B cell (primary cell): ENCODE data around the gene KCNK7. TPM values are rescaled to one million over a fixed set of nuclear protein-coding genes. Genes with fewer than 3 reads are reported as not detected.

ENCODE experiments used
- ATAC-seq: fragments of 200-7000 bp; cut with Tn5 transposase; one replicate; pipeline ENCODE4 v1.10.0; 2021; ENCODE audit warnings: low read depth, mild to moderate bottlenecking, moderate number of reproducible peaks, moderate library complexity
- CTCF ChIA-PET: fragments of 350-600 bp; sonication (Branson Sonifier 250); formaldehyde crosslinking; loops from one replicate; lab custom pipeline; 2021; ENCODE audit warnings: antibody characterized with exemption, inconsistent platforms; lab: Charles Lee
- POLR2A ChIA-PET: fragments of 350-600 bp; sonication (Branson Sonifier 250); formaldehyde crosslinking; loops from one replicate; lab custom pipeline; 2021; ENCODE audit warnings: antibody characterized with exemption; lab: Charles Lee
- DNase-seq: peaks from one replicate; pipeline ENCODE4 v3.0.0; 2013
- H2AFZ ChIP-seq: 2 replicates; pipeline ENCODE4 v1.6.1; 2012; ENCODE audit warnings: mild to moderate bottlenecking, low read depth, low read length; ENCODE audit not compliant: insufficient read depth, poor library complexity, severe bottlenecking
- H3K27ac ChIP-seq, 2 donors: 1 replicate in 1 of 2; 2 replicates in 1 of 2; pipeline ENCODE4 v1.5.1; 2012 to 2013; ENCODE audit warnings: low read length in 2 of 2, mild to moderate bottlenecking in 2 of 2, moderate library complexity in 1 of 2
- H3K27me3 ChIP-seq, 4 experiments: fragments of 200-600 bp in 1 of 4; sonication (generic) in 1 of 4; replicated peaks in 1 of 4; 1 replicate in 2 of 4; 2 replicates in 2 of 4; pipeline versions ENCODE4 v1.6.1 to v1.7.0; 2013 to 2016; ENCODE audit warnings: low read length in 3 of 4, mild to moderate bottlenecking in 2 of 4, mixed read lengths in 1 of 4, moderate library complexity in 1 of 4; ENCODE audit not compliant: insufficient read depth in 4 of 4, control insufficient read depth in 3 of 4; ENCODE audit errors: control extremely low read depth in 1 of 4
- H3K36me3 ChIP-seq, 2 experiments: replicated peaks in 1 of 2; 1 replicate in 1 of 2; 2 replicates in 1 of 2; pipeline versions ENCODE4 v1.6.1 to v1.7.1; 2013; ENCODE audit warnings: low read length in 1 of 2; ENCODE audit not compliant: insufficient read depth in 2 of 2, control insufficient read depth in 1 of 2; ENCODE audit errors: control extremely low read depth in 1 of 2, extremely low read depth in 1 of 2
- H3K4me1 ChIP-seq, 2 donors: fragments of 200-600 bp in 1 of 2; sonication (generic) in 1 of 2; 1 replicate in 1 of 2; 2 replicates in 1 of 2; pipeline versions ENCODE4 v1.5.1 to v1.6.1; 2013 to 2017; ENCODE audit warnings: low read length in 2 of 2; ENCODE audit not compliant: control insufficient read depth in 2 of 2, insufficient read depth in 2 of 2
- H3K4me2 ChIP-seq: replicated peaks from 2 replicates; pipeline ENCODE3; 2012; ENCODE audit warnings: mild to moderate bottlenecking, low read depth, low read length; ENCODE audit not compliant: poor library complexity, severe bottlenecking
- H3K4me3 ChIP-seq, 5 experiments: fragments of 200-600 bp in 1 of 5; sonication (generic) in 1 of 5; 1 replicate in 3 of 5; 2 replicates in 2 of 5; pipeline versions ENCODE4 v1.5.1 to v1.7.0; 2011 to 2016; ENCODE audit warnings: low read length in 4 of 5, mild to moderate bottlenecking in 4 of 5, low read depth in 2 of 5, control low read depth in 1 of 5, moderate library complexity in 1 of 5; ENCODE audit not compliant: insufficient read depth in 1 of 5; ENCODE audit errors: control extremely low read depth in 1 of 5, extremely low read depth in 1 of 5
- H3K79me2 ChIP-seq: fragments of 200-600 bp; sonication (generic); one replicate; pipeline ENCODE4 v1.6.0; 2016; ENCODE audit warnings: low read length; ENCODE audit not compliant: control insufficient read depth, insufficient read depth
- H3K9ac ChIP-seq: fragments of 200-600 bp; sonication (generic); 2 replicates; pipeline ENCODE4 v1.6.1; 2017; ENCODE audit warnings: mild to moderate bottlenecking, low read length, moderate library complexity
- H3K9me3 ChIP-seq, 3 donors: one replicate each; pipeline versions ENCODE4 v1.6.1 to v1.7.1; 2013; ENCODE audit warnings: low read length in 2 of 3; ENCODE audit not compliant: control insufficient read depth in 2 of 3, insufficient read depth in 1 of 3; ENCODE audit errors: control extremely low read depth in 1 of 3
- H4K20me1 ChIP-seq: 2 replicates; pipeline ENCODE4 v1.6.0; 2012; ENCODE audit warnings: mild to moderate bottlenecking, low read length; ENCODE audit not compliant: insufficient read depth, control insufficient read depth, poor library complexity, severe bottlenecking
- H3K27ac Mint-ChIP-seq: one replicate; pipeline ENCODE4 v1.8.0; 2021; ENCODE audit warnings: mixed read lengths
- H3K27me3 Mint-ChIP-seq: one replicate; pipeline ENCODE4 v1.8.0; 2021; ENCODE audit warnings: mixed read lengths
- H3K4me1 Mint-ChIP-seq: one replicate; pipeline ENCODE4 v1.8.0; 2021; ENCODE audit warnings: mixed read lengths
- H3K4me3 Mint-ChIP-seq: one replicate; pipeline ENCODE4 v1.8.0; 2021; ENCODE audit warnings: mixed read lengths
- H3K9me3 Mint-ChIP-seq: one replicate; pipeline ENCODE4 v1.8.0; 2022; ENCODE audit warnings: mixed read lengths; ENCODE audit not compliant: insufficient read depth
- CTCF ChIP-seq: fragments of 200-600 bp; IDR thresholded peaks from one replicate; pipeline ENCODE4 v1.8.0; 2022; ENCODE audit warnings: antibody characterized with exemption, mild to moderate bottlenecking
- EZH2 ChIP-seq: IDR thresholded peaks from 2 replicates; pipeline ENCODE4 v1.6.1; 2012; ENCODE audit warnings: borderline replicate concordance, low read depth, mild to moderate bottlenecking, moderate library complexity, low read length; ENCODE audit not compliant: insufficient read depth, poor library complexity, severe bottlenecking
- WGBS: methylation state at CpG from one replicate; pipeline ENCODE4 v1.1.5; 2013; ENCODE audit warnings: missing lambda C conversion rate; ENCODE audit not compliant: insufficient coverage; 5-methylcytosine and 5-hydroxymethylcytosine counted together
- intact Hi-C: fragments of 100-400 bp; cut with micrococcal nuclease; formaldehyde crosslinking; loops from one replicate; pipeline ENCODE4 v1.10.0; 2022
- polyA plus RNA-seq: library from polyadenylated mRNA; depleted of rRNA; stranded (reverse); fragments of >200 nt; gene quantifications from 2 replicates; pipeline ENCODE4 v1.2.3, GENCODE V29; 2012
- total RNA-seq, 2 donors: library from RNA; stranded (reverse); fragments of 120-200 nt in 1 of 2; gene quantifications; 1 replicate in 1 of 2; 2 replicates in 1 of 2; pipeline versions ENCODE4 v1.2.3 to v1.2.4, GENCODE V29; 2013 to 2022

KCNK7 gene
- total and polyA plus RNA-seq, 2 donors (not counting 1 experiment from before 2014, with no cell fraction given): 2.2 to 3.5 TPM

GRCh38 chr11:65585396-65586246 is 10.0 kb downstream of the KCNK7 start:
- ATAC-seq (no peak), DNase-seq (no peak)
- intact Hi-C loops: no loop called here
- no peak overlapping the region for H3K4me2 ChIP-seq
- no peak overlapping the region for H3K9ac ChIP-seq
- Mint-ChIP-seq H3K4me3 (no peak overlapping the region), H3K4me1 (peaks cover 40% of the 10 kb centered on the region), H3K27ac (peak overlapping the region; percentile 93), H3K27me3 (no peaks in the 10 kb centered on the region), H3K9me3 (no peaks in the 10 kb centered on the region)
- no peak overlapping the region for H3K4me3 ChIP-seq
- H3K4me1 ChIP-seq: peaks cover 27 to 41% of the 10 kb centered on the region in 2 donors
- H4K20me1 ChIP-seq: peaks cover 14% of the 10 kb centered on the region
- no peaks in the 10 kb centered on the region for H3K27me3 ChIP-seq
- CTCF ChIA-PET: interaction anchor here (0.5 to 9.7 kb wide), 4 partner anchors 8 to 219 kb away, joined by 3 to 144 read pairs (median 50); partner anchors contain the start of gene EHBP1L1
- no peak overlapping the region for H2AFZ ChIP-seq
- H3K36me3 ChIP-seq: peaks cover 1 to 51% of the 10 kb centered on the region in 2 experiments
- 97% methylated on average over 41 of the region's 51 CpGs for WGBS
- no peaks in the 10 kb centered on the region for H3K9me3 ChIP-seq
- H3K79me2 ChIP-seq: no peaks in the 10 kb centered on the region
- POLR2A ChIA-PET: interaction anchor here (0.6 to 4.9 kb wide), 5 partner anchors 9 to 1842 kb away, joined by 3 to 45 read pairs (median 4); partner anchors contain the start of gene EHBP1L1
- no peak overlapping the region for H3K27ac ChIP-seq
- no peak for TF ChIP-seq EZH2
- TF ChIP-seq CTCF: no peak

- peaks cover 3 to 51% of the 10 kb centered on the region in 2 experiments for H3K36me3 ChIP-seq
- intact Hi-C loops: no loop called here
- peaks cover 36% of the 10 kb centered on the region for H3K4me1 Mint-ChIP-seq
- H3K4me2 ChIP-seq: no peak overlapping the region
- peaks cover 27 to 38% of the 10 kb centered on the region in 2 donors for H3K4me1 ChIP-seq
- no peak overlapping the region for H3K9ac ChIP-seq
- H2AFZ ChIP-seq: no peak overlapping the region
- peaks cover 14% of the 10 kb centered on the region for H4K20me1 ChIP-seq
- no peak overlapping the region for H3K4me3 ChIP-seq
- no peaks in the 10 kb centered on the region for H3K27me3 Mint-ChIP-seq
- ChIA-PET POLR2A (interaction anchor here (1.1 kb wide), 1 partner anchor 163 kb away, joined by 3 read pairs; no protein-coding TSS in a partner anchor), CTCF (no interaction called here)
- H3K4me3 Mint-ChIP-seq: no peak overlapping the region
- H3K27ac Mint-ChIP-seq: no peak overlapping the region
- no peak overlapping the region for H3K27ac ChIP-seq
- TF ChIP-seq EZH2 (no peak), CTCF (no peak)
- 97% methylated on average over 46 of the region's 46 CpGs for WGBS
- H3K9me3 Mint-ChIP-seq: no peaks in the 10 kb centered on the region
- DNase-seq (no peak), ATAC-seq (no peak)
- no peaks in the 10 kb centered on the region for H3K79me2 ChIP-seq
- H3K27me3 ChIP-seq: no peaks in the 10 kb centered on the region
- H3K9me3 ChIP-seq: no peaks in the 10 kb centered on the region
Observed at GRCh38 chr11:65584723-65585171, 10.9 kb downstream of the KCNK7 start.
